Upper lobe of right lung (tissue), 1 donor: Measurements from ENCODE around the gene SUSD1. TPM values are rescaled to one million over a fixed set of nuclear protein-coding genes. Genes with fewer than 3 reads are reported as not detected.
"Not testable (repeated sequence)": the region's sequence is repeated elsewhere in the genome, so short reads cannot be mapped to it uniquely, and the experiment has no call there.

Experiments used
- ATAC-seq: fragments of 200-7000 bp; cut with Tn5 transposase; one replicate; pipeline ENCODE4 v1.9.1; 2020; ENCODE audit warnings: mild to moderate bottlenecking, moderate library complexity
- DNase-seq: peaks from one replicate; pipeline ENCODE4 v3.0.0-alpha.2; 2020
- H3K27ac ChIP-seq: fragments of 200-600 bp; one replicate; pipeline ENCODE4 v1.8.0; 2022
- H3K27me3 ChIP-seq: fragments of 200-600 bp; one replicate; pipeline ENCODE4 v1.8.0; 2022; ENCODE audit warnings: mild to moderate bottlenecking
- H3K36me3 ChIP-seq: fragments of 200-600 bp; one replicate; pipeline ENCODE4 v1.8.0; 2022
- H3K4me1 ChIP-seq: fragments of 200-600 bp; one replicate; pipeline ENCODE4 v1.8.0; 2022
- H3K4me3 ChIP-seq: fragments of 200-600 bp; one replicate; pipeline ENCODE4 v1.8.0; 2022; ENCODE audit warnings: mild to moderate bottlenecking
- H3K9me3 ChIP-seq: fragments of 200-600 bp; one replicate; pipeline ENCODE4 v1.8.0; 2022
- CTCF ChIP-seq: fragments of 200-600 bp; IDR thresholded peaks from one replicate; pipeline ENCODE4 v1.8.0; 2022; ENCODE audit warnings: antibody characterized with exemption
- intact Hi-C: fragments of 100-400 bp; cut with DNase I; formaldehyde crosslinking; loops from one replicate; pipeline ENCODE4 v1.11.0; 2022
- total RNA-seq: library from RNA; stranded (reverse); fragmentation: NEBNext Ultra II Directional; extraction: Animal tissue kit (Norgen Biotek cat#: 25700); gene quantifications from one replicate; pipeline ENCODE4 v1.2.1, GENCODE V29; 2021
- donor health status: DM: no; HTN: yes; CAD: no; lungs with severe emphysema.

Gene SUSD1
- total RNA-seq, 1 donor from 2014 or later, result 31.0 TPM

DNA sequence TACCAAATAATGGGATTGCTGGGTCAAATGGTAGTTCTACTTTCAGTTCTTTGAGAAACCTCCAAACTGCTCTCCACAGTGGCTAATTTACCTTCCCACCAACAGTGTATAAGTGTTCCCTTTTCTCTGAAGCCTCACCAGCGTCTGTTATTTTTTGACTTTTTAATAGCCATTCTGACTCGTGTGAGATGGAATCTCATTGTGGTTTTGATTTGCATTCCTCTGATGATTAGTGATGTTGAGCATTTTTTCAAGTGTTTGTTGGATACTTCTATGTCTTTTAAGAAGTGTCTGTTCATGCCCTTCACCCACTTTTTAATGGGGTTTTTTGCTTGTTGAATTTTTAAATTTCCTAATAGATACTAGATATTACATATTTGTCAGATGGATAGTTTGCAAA, 28.4 kb upstream of the SUSD1 start:
- Histone ChIP-seq H3K27ac (no peak overlapping the region), H3K4me3 (no peak overlapping the region), H3K27me3 (no peaks in the 10 kb centered on the region), H3K36me3 (no peaks in the 10 kb centered on the region), H3K4me1 (no peaks in the 10 kb centered on the region), H3K9me3 (peaks cover 8% of the 10 kb centered on the region)
- intact Hi-C loops, result no loop called here
- ATAC-seq, result no peak
- DNase-seq, result no peak
- TF ChIP-seq CTCF, result no peak

DNA sequence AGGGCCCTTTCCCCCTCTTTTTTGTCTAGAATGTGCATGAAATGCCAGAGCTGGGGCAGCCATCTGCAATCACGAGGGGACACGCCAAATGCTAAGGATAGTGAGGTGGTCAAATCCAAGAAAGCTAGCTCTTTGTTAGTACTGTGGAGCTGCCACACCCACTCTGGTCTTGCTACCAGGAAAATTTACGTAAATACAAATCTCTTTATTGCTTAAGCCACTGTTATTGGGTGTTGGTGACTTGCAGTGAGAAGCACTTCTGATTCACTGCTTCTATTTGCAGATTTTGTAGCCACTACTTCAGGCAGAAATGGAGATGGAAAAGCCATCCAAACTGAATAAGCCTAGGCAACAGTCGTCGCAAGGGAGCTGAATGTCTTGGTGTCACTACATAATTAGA, 25.6 kb upstream of the SUSD1 start:
- no peak overlapping the region for H3K4me3 ChIP-seq
- TF ChIP-seq CTCF, result no peak
- no peak for DNase-seq
- H3K27ac ChIP-seq, result no peak overlapping the region
- H3K27me3 ChIP-seq, result no peaks in the 10 kb centered on the region
- H3K4me1 ChIP-seq, result no peaks in the 10 kb centered on the region
- H3K9me3 ChIP-seq, result no peaks in the 10 kb centered on the region
- H3K36me3 ChIP-seq, result no peaks in the 10 kb centered on the region
- intact Hi-C loops, result no loop called here
- ATAC-seq, result no peak

DNA sequence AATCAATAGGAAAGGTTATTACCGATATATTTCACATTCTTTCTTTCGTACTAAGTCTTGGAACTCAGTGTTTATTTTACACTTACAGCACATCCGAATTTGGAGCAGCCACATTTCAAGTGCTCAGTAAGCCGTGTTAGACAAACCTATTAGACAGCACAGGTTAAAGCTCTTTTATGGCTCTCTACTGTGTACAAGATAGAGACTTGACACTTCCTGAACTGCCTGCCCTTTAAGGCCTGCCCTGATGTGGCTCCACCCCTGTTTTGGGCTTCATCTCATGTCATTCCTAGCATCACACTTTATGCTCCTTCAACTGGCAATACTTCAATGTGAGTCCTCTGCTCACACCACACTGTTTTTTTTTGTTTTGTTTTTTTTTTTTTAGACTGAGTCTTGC, 23.5 kb upstream of the SUSD1 start:
- intact Hi-C loops, result no loop called here
- Histone ChIP-seq H3K4me1 (peaks cover 10% of the 10 kb centered on the region), H3K4me3 (no peak overlapping the region), H3K9me3 (no peaks in the 10 kb centered on the region), H3K27me3 (no peaks in the 10 kb centered on the region), H3K36me3 (no peaks in the 10 kb centered on the region), H3K27ac (no peak overlapping the region)
- ATAC-seq, result peak; percentile 66
- no peak for DNase-seq
- TF ChIP-seq CTCF, result no peak

- Histone ChIP-seq H3K27me3 (no peaks in the 10 kb centered on the region), H3K36me3 (no peaks in the 10 kb centered on the region), H3K9me3 (no peaks in the 10 kb centered on the region), H3K4me1 (peaks cover 10% of the 10 kb centered on the region), H3K4me3 (no peak overlapping the region), H3K27ac (no peak overlapping the region)
- TF ChIP-seq CTCF, result no peak
- intact Hi-C loops, result no loop called here
- peak; percentile 17 for ATAC-seq
- DNase-seq, result no peak
These were observed 19.9 kb upstream of the SUSD1 start for GRCh38 chr9:112194969-112195431.

GRCh38 chr9:112193572-112194288, 18.6 kb upstream of the SUSD1 start:
- no peak overlapping the region for H3K4me3 ChIP-seq
- DNase-seq, result no peak
- no peak for TF ChIP-seq CTCF
- no peaks in the 10 kb centered on the region for H3K27me3 ChIP-seq
- no peak for ATAC-seq
- intact Hi-C loops, result no loop called here
- H3K36me3 ChIP-seq, result no peaks in the 10 kb centered on the region
- no peaks in the 10 kb centered on the region for H3K9me3 ChIP-seq
- no peak overlapping the region for H3K27ac ChIP-seq
- peaks cover 10% of the 10 kb centered on the region for H3K4me1 ChIP-seq

DNA sequence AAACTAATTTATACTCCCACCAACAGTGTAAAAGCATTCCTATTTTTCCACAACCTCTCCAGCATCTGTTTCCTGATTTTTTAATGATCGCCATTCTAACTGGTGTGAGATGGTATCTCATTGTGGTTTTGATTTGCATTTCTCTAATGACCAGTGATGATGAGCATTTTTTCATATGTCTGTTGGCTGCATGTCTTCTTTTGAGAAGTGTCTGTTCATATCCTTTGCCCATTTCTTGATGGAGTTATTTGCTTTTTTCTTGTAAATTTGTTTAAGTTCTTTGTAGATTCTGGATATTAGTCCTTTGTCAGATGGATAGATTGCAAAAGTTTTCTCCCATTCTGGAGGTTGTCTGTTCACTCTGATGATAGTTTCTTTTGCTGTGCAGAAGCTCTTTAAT, 15.2 kb upstream of the SUSD1 start:
- H3K27ac ChIP-seq, ATAC-seq, H3K4me3 ChIP-seq, intact Hi-C loops, H3K27me3 ChIP-seq, H3K36me3 ChIP-seq, DNase-seq, H3K9me3 ChIP-seq: not testable (repeated sequence)
- H3K4me1 ChIP-seq, result peaks cover 10% of the 10 kb centered on the region
